IPS-18a (cell line): ENCODE results near the gene GANC.

ENCODE experiments used
- H3K27ac ChIP-seq: one replicate; pipeline ENCODE4 v1.5.1; 2013; ENCODE audit warnings: low read length
- H3K27me3 ChIP-seq: one replicate; pipeline ENCODE4 v1.6.1; 2013; ENCODE audit warnings: mild to moderate bottlenecking, low read length; ENCODE audit not compliant: control insufficient read depth, insufficient read depth
- H3K36me3 ChIP-seq: one replicate; pipeline ENCODE4 v1.6.1; 2013; ENCODE audit warnings: low read depth, low read length; ENCODE audit not compliant: control insufficient read depth
- H3K4me1 ChIP-seq: one replicate; pipeline ENCODE4 v1.6.1; 2013; ENCODE audit warnings: low read depth, low read length; ENCODE audit not compliant: control insufficient read depth
- H3K4me3 ChIP-seq: one replicate; pipeline ENCODE4 v1.5.1; 2013; ENCODE audit warnings: low read length
- H3K9ac ChIP-seq: one replicate; pipeline ENCODE4 v1.6.1; 2013; ENCODE audit warnings: mild to moderate bottlenecking, low read length, moderate library complexity
- H3K9me3 ChIP-seq: one replicate; pipeline ENCODE4 v1.6.1; 2013; ENCODE audit warnings: low read depth, low read length; ENCODE audit not compliant: control insufficient read depth

The GANC gene

DNA sequence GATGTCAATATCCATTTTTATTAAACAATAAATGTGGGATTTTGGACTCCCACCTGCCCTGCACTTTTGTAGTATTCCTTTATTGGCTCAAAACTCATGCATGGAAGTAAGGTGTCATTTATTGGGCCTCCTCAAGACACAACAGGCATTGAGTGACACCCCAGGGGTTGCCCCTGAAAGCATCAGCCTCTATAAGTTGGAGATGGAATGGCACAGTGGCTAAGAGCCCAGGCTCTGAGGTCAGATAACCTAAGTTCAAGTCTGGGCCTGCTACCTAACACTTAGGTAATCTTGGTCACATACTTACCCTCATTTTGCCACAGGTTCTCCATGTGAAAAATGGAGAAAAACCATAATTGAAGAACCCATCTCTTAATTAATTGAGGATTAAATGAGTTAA is 90.9 kb downstream of the GANC start:
- H3K9ac ChIP-seq: no peak overlapping the region
- no peak overlapping the region for H3K4me3 ChIP-seq
- H3K4me1 ChIP-seq: peaks cover 13% of the 10 kb centered on the region
- no peaks in the 10 kb centered on the region for H3K9me3 ChIP-seq
- peaks cover 67% of the 10 kb centered on the region for H3K27me3 ChIP-seq
- no peak overlapping the region for H3K27ac ChIP-seq
- H3K36me3 ChIP-seq: no peaks in the 10 kb centered on the region

GRCh38 chr15:42364529-42364928 is 91.5 kb downstream of the GANC start:
- H3K36me3 ChIP-seq: no peaks in the 10 kb centered on the region
- H3K4me1 ChIP-seq: peaks cover 13% of the 10 kb centered on the region
- H3K9me3 ChIP-seq: no peaks in the 10 kb centered on the region
- no peak overlapping the region for H3K9ac ChIP-seq
- H3K27me3 ChIP-seq: peaks cover 73% of the 10 kb centered on the region
- H3K4me3 ChIP-seq: no peak overlapping the region
- no peak overlapping the region for H3K27ac ChIP-seq

DNA sequence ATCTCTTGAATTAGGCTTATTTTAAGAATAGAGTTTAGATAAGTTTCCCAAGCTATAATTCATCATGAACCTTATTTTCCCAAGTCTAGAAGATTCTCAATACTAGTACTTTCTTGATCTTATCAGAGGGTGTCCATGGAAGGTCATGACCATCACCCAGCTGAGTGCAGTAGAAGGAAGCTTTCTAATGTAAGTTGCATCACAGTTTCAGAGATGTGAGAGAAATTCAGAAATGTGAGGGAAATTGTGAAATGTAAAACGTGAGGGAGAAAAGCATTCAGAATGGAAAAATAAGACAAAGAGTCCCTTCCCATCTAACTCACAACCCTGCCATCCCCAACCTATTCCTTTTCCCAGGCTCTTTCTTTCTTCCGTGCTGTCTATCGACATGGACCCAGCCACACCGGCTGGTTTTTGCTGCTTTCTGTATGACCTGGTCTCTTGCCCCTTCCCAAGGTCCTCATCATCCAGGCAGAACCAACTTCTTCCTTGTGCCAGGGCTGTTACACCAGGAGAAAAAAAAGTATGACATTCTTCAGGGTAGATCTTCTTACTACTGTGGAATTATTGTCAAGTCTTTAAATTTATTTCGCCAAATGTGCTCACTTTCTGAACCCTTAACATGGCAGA is 93.0 kb downstream of the GANC start:
- no peaks in the 10 kb centered on the region for H3K36me3 ChIP-seq
- H3K9ac ChIP-seq: no peak overlapping the region
- H3K4me3 ChIP-seq: no peak overlapping the region
- peaks cover 88% of the 10 kb centered on the region for H3K27me3 ChIP-seq
- no peak overlapping the region for H3K27ac ChIP-seq
- no peaks in the 10 kb centered on the region for H3K9me3 ChIP-seq
- H3K4me1 ChIP-seq: peaks cover 13% of the 10 kb centered on the region

GRCh38 chr15:42367041-42367440 is 94.0 kb downstream of the GANC start:
- Histone ChIP-seq H3K36me3 (no peaks in the 10 kb centered on the region), H3K9ac (no peak overlapping the region), H3K4me1 (peaks cover 13% of the 10 kb centered on the region), H3K9me3 (no peaks in the 10 kb centered on the region), H3K4me3 (no peak overlapping the region), H3K27me3 (peaks cover 88% of the 10 kb centered on the region), H3K27ac (no peak overlapping the region)

GRCh38 chr15:42368096-42368495 is 95.1 kb downstream of the GANC start:
- H3K4me3 ChIP-seq: no peak overlapping the region
- no peaks in the 10 kb centered on the region for H3K36me3 ChIP-seq
- H3K4me1 ChIP-seq: peaks cover 13% of the 10 kb centered on the region
- no peak overlapping the region for H3K27ac ChIP-seq
- no peak overlapping the region for H3K9ac ChIP-seq
- H3K9me3 ChIP-seq: no peaks in the 10 kb centered on the region
- peaks cover 92% of the 10 kb centered on the region for H3K27me3 ChIP-seq

DNA sequence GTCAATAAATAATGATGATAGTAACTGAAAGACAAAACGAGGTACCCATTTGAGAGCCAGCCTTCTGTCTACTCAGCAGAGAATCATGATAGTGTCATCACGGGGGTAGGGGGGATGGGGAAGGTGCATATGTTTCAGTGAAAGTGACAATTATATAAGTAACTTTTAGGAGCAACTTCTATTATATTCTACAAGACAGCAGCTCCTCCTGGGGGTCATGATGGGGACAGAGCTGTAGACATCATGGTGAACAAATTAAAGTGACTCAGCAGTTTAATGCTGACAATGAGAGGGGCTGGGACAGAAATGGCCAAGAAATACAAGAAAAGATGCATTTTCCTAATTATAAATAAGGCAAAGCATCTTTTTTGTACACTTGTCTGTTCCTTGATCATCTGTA is 98.1 kb downstream of the GANC start:
- Histone ChIP-seq H3K4me3 (no peak overlapping the region), H3K9me3 (no peaks in the 10 kb centered on the region), H3K9ac (no peak overlapping the region), H3K27me3 (peaks cover 95% of the 10 kb centered on the region), H3K36me3 (no peaks in the 10 kb centered on the region), H3K4me1 (no peaks in the 10 kb centered on the region), H3K27ac (no peak overlapping the region)

DNA sequence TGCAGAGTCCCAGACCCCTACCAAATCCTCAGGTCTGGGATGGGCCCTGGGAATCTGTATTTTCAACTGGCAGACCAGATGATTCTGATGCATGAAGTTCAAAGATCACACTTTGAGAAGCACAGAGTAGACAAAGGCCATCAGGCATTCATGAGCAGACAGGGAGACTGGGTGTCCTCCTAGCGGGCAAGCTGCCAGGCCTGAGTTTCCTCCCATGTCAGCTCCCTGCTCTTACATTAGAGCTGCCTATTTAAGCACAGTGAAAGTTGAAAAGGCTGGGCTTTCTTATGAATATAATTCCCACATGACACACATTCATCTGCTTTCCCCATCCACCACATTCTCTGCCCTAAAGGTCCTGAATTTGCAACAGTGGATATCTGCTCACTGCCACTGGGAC is 100.3 kb downstream of the GANC start:
- Histone ChIP-seq H3K4me3 (no peak overlapping the region), H3K9ac (no peak overlapping the region), H3K27me3 (peaks cover 95% of the 10 kb centered on the region), H3K9me3 (no peaks in the 10 kb centered on the region), H3K36me3 (no peaks in the 10 kb centered on the region), H3K27ac (no peak overlapping the region), H3K4me1 (peaks cover 6% of the 10 kb centered on the region)

- no peaks in the 10 kb centered on the region for H3K9me3 ChIP-seq
- H3K9ac ChIP-seq: no peak overlapping the region
- H3K36me3 ChIP-seq: no peaks in the 10 kb centered on the region
- H3K4me1 ChIP-seq: peaks cover 6% of the 10 kb centered on the region
- no peak overlapping the region for H3K27ac ChIP-seq
- no peak overlapping the region for H3K4me3 ChIP-seq
- H3K27me3 ChIP-seq: peaks cover 96% of the 10 kb centered on the region
These were observed 100.9 kb downstream of the GANC start for GRCh38 chr15:42373936-42374335.

DNA sequence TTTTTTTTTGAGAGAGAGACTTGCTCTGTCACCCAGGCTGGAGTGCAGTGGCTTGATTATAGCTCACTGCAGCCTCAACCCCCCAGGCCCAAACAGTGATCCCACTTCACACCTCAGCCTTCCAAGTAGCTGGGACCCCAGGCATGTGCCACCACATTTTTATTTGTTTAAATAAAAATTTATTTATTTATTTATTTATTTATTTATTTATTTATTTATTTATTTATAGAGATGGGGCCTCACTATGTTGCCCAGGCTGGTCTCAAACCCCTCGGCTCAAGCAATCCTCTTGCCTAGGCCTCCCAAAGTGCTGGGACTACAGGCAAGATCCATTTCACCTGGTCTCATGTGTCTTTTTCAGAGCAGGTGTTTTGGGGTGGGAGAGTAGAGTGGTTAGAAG is 101.8 kb downstream of the GANC start:
- no peak overlapping the region for H3K9ac ChIP-seq
- H3K36me3 ChIP-seq: no peaks in the 10 kb centered on the region
- peaks cover 96% of the 10 kb centered on the region for H3K27me3 ChIP-seq
- H3K9me3 ChIP-seq: no peaks in the 10 kb centered on the region
- no peak overlapping the region for H3K27ac ChIP-seq
- H3K4me3 ChIP-seq: no peak overlapping the region
- peaks cover 6% of the 10 kb centered on the region for H3K4me1 ChIP-seq

GRCh38 chr15:42375252-42375651 is 102.3 kb downstream of the GANC start:
- H3K9me3 ChIP-seq: no peaks in the 10 kb centered on the region
- no peak overlapping the region for H3K4me3 ChIP-seq
- no peak overlapping the region for H3K9ac ChIP-seq
- no peak overlapping the region for H3K27ac ChIP-seq
- peaks cover 96% of the 10 kb centered on the region for H3K27me3 ChIP-seq
- no peaks in the 10 kb centered on the region for H3K36me3 ChIP-seq
- peaks cover 6% of the 10 kb centered on the region for H3K4me1 ChIP-seq

DNA sequence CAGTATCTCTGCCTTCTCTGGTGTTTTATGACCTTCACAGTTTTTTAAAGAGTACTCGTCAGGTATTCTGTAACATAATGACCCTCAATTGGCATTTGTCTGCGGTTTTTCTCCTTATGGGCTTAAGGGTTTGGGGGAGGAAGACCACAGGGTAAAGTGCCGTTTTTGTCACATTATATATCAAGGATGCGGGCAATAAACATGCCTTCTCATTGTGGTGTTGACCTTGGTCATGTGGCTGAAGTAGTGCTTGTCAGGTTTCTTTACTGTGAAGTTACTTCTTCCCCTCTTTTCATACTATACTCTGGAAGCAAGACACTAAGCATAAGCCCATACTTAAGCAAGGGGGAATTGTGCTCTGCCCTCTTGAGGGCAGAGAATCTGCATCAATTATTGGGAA is 102.9 kb downstream of the GANC start:
- H3K27me3 ChIP-seq: peaks cover 96% of the 10 kb centered on the region
- H3K27ac ChIP-seq: no peak overlapping the region
- no peaks in the 10 kb centered on the region for H3K36me3 ChIP-seq
- no peaks in the 10 kb centered on the region for H3K9me3 ChIP-seq
- no peak overlapping the region for H3K4me3 ChIP-seq
- peaks cover 6% of the 10 kb centered on the region for H3K4me1 ChIP-seq
- no peak overlapping the region for H3K9ac ChIP-seq

DNA sequence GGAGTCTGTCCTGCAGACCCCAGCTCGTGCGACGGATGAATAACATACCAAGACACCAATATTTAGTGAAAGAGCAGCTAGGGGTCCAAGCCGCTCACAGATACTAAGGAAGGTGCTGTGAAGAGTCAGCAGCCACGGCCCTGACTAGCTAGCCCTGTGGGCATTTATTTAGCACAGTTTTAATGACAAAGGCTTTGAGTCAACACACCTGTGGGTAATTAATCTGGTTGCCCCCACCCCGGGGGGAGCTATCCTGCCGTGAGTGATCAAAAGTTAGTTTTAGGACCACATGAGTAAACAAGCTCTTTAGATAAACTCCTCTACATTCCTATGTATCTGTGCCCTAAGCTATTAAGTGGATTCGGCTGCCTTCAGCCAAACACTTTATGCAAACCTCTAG is 105.0 kb downstream of the GANC start:
- H3K27me3 ChIP-seq: peaks cover 100% of the 10 kb centered on the region
- H3K4me3 ChIP-seq: no peak overlapping the region
- H3K9me3 ChIP-seq: no peaks in the 10 kb centered on the region
- H3K27ac ChIP-seq: no peak overlapping the region
- no peaks in the 10 kb centered on the region for H3K36me3 ChIP-seq
- no peak overlapping the region for H3K9ac ChIP-seq
- peaks cover 6% of the 10 kb centered on the region for H3K4me1 ChIP-seq
